GM12892 (cell line): ENCODE measurements around the gene ATP5MG.

ENCODE experiments used
- POLR2A ChIP-seq: IDR thresholded peaks from 2 replicates; pipeline ENCODE4 v1.6.1; 2011; ENCODE audit warnings: low read depth, low read length, control low read depth
- TAF1 ChIP-seq: IDR thresholded peaks from 2 replicates; pipeline ENCODE4 v1.6.1; 2011; ENCODE audit warnings: low read depth, mild to moderate bottlenecking, control low read depth, low read length, borderline replicate concordance

GRCh38 chr11:118396097-118396501 is 5.3 kb upstream of the ATP5MG start:
- TF ChIP-seq POLR2A = no peak
- TF ChIP-seq TAF1 = no peak
